Amniotic epithelial cell (primary cell): ENCODE measurements around the gene SERPINB10.

Experiments
- DNase-seq: peaks from one replicate; pipeline ENCODE4 v3.0.0-alpha.2; 2010; ENCODE audit warnings: low read depth

Gene SERPINB10

DNA sequence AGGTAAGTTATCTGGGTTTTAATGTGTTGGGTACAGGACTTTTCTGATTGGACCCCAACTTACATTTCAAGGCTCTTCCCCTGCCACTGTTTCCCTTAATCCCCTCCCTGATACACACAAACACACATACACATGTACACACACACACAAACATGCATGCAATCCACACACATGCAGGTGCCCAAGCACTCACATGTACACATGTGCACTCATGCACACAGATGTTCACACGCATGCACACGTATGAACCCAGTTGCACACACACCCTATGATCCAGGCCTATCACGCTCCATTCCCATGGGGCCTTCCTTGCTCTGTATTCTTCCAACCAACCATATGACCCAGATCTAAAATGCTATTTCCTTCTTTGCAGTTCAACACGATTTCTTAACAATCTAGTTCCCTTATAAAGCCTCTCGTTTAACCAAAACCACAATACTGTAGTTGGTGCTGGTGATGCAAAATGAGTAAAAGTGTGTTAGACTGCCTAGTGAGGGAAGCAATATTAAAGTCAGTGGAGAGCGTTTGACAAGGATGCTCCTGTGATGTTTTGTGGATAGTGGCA is 73.2 kb downstream of the SERPINB10 start:
- DNase-seq: no peak

DNA sequence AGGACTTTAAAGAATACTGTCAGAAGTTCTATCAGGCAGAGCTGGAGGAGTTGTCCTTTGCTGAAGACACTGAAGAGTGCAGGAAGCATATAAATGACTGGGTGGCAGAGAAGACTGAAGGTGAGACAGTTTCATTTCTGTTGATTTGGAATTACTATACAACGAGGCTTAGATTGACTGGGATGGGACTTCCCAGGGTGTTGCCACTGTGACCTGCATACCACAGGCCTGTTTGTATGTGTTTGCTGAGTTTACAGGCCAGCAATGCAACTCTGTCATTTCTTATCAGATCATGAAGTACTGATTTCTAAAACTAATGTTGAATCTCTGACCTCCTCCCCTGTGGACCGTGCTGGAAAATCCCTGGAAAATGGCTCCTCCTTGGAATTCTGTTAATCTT is 74.0 kb downstream of the SERPINB10 start:
- no peak for DNase-seq

DNA sequence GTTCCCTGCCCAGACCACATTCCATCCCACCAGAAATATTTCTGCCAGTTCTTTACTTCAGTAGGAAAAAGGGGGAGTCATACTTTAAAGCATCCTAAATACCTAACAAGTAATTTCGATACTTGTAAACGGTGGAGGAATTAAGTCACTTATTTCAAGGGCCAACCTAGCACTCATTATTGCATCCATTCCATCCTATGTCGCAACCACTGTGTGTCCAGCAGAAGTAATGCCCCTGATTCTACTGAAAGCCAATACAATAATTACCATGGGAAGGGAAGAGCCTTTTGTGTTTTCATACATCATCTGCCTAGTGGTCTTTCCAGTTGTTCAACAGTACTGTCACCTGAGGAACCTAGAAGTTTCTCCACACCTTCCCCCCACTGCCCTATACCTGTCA is 74.6 kb downstream of the SERPINB10 start:
- DNase-seq: peak; percentile 33
